ENCODE measurements around the gene PLCH1.

Gene PLCH1

DNA sequence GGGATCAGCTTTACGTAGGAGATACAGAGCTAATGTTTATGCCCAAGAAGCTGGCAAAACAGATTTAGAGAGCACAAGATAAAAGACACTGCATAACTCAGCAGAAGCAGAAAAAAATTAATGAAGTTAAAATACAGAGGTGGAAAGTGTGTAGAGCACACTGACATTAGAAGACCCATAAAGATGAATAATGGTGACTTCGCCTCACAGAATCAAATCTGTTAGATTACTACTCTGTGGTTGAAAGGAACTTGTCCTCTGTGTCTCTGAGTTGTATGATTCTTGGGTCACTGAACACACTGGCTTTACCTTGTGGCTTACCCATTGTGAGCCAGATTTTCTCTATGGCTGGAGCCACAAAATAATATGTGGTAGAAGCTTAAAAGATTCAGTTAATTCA is 224.4 kb downstream of the PLCH1 start:
- no peak for DNase-seq

DNA sequence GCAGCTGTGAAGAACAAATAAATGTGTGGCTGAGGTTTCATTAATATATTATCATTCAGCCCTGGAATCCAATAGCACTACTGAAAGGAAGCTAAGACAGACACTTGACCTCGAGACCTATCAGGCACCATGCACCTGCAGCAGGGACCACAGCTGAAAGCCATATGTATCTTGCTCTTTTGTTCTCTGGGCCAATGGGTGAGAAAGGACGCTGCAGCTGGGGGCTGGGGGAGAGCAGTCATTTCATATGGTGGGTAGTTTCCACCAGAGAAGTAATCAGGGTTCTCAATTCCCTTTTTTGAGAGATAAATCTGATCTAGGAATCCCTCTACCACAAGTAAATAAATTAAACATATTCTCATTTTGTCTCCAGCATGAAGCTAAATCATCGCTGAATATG is 225.8 kb downstream of the PLCH1 start:
- DNase-seq: peak; percentile 6

DNA sequence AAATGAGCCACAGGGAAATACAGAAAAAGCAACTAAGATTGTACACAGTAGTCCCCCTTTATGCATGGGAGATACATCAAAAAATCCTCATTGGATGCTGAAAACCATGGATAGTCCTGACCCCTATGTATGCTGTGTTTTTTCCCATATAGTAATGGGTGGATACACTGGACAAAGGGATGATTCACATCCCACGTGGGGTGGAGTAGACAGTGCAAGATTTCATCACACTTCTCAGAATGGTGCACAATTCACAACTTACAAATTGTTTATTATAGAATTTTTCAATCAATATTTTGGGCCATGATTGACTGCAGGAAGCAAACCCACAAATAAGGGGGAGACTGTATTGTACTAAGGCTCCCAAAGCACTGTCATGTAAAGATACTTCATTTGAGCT is 227.0 kb downstream of the PLCH1 start:
- no peak for DNase-seq

DNA sequence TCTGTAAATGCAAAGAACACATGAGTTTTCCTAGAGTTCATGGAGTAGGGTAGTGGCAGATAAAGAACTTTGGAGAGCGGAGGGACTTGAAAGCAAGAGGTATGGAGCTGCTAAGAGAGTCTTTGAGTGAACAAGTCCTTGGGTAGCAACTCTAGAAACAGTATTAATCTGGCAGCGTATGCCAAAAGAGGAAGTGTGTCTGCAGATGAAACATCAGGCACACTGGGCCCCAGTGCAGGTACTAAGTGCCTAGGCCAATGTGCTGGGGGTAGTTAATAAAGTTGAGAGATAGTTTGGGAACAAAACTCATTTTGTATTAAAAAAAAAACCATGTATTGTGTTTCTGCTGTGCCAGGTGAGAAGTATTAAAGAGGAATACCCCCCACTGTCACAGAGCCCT is 228.4 kb downstream of the PLCH1 start:
- no peak for DNase-seq

DNA sequence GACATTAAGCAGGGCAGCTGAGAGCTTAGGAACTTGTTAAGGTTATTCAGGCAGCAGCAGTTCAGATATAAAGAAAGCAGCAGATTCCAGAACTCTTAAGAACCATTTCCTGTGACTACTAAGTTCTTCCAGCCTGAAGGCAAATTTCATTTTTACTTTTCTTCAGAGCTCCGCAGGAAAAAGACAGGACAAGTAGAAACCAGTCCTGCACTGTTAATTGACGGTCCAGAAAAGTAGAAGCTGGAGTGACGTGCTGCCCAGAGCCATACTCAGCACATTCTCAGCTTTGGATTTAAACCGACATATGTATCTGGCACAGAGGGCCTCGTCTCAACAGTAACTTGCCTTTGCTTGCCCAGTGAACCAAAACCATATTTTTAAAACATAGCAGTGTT is 232.0 kb downstream of the PLCH1 start:
- DNase-seq: no peak

DNA sequence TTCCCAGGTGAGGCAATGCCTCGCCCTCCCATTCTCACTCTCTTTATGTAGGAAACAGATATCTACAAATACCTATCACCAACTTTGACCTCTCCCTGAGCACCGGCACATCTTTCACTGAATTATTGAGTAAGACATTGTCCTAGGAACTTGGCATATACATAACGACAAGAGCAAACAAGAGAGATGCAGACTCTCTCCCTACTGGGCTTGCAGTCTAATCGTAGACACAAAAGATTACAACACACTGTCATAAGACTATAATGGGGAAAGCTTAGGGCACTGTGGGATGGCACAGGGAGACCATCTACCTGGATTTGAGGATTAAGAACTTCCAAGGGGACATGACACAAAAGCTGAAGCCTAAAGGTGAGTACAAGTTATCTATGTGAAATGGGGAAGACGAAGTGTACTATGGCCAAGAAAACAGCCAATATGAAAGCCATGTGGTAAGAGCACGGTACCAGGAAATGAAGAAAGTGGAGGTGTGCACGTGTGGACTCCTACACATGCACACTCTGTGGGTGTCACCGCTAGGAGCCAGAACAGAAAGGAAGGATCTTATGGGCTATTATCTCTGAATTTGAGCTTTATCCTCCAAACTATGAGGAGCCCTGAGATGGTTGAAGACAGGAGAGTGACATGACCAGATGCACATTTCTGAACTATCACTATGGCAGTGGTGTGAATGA is 232.6 kb downstream of the PLCH1 start:
- no peak for DNase-seq

DNA sequence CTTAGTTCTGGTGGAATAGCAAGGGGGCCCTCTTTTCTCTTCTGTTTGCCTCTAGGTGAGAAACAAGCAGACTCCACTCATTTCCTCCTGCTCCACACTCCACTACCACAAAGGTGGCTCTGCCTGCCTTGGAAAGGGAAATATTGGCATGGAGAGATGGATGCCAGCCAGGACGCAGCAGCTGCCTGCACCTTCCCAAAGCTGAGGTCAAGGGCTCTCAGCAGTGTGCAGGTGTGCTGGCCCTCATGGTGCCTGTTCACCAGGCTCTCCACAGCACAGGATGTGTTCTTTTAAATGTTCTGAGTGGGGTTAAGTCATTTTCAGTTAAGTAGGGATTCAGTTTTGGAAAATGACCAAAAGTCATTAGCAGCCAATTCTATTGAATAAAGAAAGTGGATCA is 240.2 kb downstream of the PLCH1 start:
- peak; percentile 2 for DNase-seq

DNA sequence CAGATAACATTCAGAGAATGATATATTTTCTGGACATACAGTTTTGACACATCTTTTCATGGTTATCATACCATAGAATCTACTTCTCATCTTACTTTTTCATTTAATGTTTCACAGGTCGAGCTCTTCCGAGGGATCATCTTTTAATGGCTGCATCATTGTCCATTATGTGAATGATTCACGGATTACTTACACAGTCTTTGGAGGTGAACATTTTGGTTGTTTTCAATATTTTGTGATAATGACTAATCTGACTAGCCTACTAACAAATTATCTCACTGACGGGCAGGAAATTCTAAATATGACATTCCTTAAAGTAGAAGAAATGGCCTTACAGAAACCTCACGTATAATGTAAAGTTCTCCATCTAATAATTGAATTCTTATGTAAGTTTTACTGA is 242.2 kb downstream of the PLCH1 start:
- DNase-seq: no peak

DNA sequence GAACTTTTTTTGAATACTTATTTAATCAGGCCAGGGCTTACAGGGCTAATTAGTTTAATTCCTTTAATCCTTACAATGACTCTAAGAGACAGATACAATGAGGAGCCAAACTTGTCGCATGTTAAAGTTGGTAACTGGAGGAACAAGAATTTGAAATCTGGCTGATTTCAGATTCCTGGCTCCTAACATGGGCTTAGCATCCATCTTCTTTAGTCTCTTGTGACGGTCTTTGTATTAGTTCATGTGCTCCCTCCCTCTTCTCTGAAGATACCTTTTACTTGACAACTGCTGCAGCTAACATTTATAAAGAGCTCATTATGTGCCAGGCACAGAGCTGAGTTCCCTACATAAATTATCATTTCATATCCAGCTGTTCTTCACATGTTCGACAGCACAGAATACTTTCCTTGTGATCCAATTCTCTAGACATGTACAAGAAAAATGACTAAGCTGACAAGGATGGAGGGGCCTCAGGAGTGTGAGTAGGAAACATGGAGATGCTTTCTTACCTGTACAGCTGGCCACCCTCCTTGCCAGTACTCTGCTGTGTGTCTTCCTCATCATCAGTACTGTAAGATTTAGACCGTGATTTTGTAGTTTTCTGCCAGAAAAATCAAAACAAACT is 244.6 kb downstream of the PLCH1 start:
- no peak for DNase-seq

DNA sequence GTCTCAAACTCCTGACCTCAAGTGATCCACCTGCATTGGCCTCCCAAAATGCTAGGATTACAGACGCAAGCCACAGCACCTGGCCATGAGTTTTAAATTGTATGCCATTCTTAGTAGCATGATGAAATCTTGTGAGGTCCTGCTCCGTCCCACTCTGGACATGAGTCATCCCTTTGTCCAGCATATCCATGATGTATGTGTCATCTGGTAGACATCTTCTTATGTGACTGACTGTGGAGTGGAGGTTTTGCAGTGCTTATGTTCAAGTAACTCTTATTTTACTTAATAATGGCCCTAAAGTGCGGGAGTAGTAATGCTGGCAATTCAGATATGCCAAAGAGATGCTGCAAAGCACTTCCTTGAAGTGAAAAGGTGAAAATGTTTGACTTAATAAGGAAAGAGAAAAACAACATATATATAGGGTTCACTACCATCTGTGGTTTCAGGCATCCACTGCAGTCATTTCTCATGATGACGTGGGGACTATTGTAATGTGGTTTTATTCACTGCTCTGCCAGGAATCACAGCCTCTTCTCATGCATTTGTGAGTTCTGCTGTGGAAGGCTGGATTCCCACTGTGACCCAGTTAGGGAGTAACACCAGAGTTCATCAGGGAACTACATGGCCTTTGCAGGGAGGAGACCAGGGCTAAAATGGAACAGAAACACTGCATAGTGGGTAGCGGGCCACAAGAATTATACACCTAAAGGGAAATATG is 246.8 kb downstream of the PLCH1 start:
- DNase-seq: no peak

DNA sequence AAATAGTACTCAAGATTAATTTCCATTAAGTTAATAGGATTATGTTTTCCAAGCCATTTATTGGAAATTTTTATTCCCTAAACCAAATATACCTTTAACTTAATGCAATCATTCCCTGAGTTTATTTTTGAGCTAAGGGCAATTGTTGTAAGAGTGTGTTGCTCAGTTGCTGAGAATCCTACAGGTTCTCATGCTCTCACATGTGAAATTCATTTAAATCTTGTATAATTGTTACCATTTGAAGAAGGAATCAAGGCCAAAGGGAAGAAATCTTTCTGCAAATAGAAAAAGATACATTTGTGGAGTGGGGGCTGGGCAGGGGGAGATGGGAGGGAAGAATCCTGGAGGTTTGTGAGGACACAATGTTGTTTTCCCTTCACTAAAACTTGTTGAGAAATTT is 248.7 kb downstream of the PLCH1 start:
- no peak for DNase-seq

DNA sequence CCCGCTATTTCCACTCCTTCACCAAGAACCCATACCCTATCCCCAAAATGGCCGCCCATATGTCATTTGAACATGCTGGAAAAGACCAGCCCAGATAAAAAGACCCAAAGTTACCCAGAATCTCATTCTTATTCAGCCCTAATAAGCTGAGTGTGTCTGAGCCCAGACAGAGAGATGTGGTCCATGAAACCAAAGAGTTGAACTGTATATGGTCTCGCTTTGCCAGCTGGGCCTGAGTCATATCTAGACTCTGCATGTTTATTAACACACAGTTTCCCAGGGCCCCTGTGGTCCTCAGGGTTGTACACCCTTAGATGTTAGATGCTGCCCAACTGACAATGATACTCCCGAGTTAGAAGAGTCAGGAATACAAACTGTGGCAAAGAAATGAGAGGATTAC is 249.5 kb downstream of the PLCH1 start:
- DNase-seq: no peak

DNA sequence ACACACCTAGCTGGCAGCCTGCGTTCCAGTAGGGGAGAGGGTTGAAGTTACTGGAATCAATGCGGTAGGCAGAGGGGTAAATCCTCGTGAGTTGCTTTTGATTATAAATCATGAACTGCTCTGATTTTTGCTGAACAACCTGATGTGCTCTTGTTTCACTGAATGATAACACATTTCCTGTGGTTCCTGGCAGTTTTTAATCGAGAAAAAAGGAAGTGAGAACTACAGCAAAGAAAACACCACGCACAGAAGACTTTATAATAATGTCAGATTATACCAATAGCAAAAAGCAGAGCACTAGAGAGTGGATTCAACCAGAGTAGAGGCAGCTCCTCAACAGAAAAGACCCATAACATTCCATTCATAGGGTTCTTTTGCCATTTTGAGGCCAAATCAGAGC is 250.5 kb downstream of the PLCH1 start:
- DNase-seq: no peak

DNA sequence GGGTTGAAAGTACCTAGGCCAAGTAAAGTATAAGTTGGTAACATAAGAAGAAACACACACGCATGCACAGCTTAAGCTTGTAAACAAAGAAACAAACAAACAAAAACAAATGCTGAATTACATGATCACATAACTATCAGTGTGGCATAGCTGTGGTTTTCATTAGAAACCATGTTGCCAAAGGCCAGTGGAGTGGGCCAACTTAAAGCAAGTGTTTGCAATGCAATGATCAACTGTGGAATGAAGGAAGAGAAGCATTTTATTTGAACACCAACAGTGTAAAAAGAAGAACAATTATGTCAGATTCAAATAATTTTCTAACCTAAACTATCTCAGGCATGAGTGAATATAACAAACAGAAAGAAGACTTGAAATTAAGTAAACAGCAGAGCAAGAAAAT is 252.0 kb downstream of the PLCH1 start:
- DNase-seq: no peak

DNA sequence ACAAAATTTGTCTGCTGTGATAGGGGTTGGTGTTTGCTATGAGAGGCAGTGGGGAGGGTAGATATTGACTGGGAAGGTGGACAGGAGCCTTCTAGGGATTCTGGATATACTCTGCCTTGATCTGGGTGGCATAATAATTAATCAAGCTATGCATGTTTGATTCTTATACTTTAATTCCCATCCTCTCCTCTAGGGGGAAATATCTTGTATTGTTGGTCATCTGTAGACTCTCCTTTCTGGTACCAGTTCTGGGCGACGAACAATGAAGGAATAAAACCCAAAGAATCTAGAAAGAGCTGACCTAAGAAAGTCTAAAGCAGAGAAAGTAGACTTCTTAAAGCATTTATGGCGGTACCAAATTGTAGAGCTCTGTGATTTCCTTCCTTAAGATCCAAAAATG is 253.2 kb downstream of the PLCH1 start:
- no peak for DNase-seq

DNA sequence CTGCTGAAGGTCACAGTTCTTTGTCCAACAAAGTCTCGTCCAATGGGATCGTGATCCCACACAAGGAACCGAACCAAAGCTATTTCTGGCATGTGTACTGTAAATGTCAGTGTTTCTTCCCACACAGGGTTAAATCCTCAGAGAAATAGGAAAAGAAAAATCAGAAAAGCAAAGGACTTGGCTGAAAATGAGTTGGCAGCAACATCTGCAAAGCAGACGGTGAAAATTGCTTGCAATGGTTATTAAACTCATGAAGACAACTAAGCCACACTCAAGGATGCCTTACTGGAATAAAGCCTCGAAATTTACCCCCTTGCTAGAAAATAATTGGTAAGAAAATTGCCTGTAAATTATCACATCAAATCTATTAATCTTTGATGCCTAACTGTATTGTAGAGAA is 256.2 kb downstream of the PLCH1 start:
- no peak for DNase-seq

DNA sequence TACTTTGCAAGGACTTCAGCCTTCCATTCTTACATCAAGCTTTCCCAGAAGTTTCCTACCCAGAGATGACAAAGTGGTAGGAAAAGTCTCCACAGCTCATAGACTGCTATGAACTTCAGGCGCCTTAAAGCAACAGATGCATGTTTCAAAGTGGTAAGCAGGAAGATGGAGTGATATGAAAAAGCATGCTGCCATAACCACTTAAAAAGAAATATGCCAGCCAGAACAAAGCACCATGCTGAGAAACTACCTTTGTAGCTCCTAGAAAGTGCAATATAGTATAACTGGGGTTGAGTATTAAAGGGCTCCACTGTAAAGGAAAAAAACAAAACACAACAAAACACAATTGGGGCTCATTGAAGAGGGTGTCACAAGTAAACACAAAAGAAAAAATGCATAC is 259.0 kb downstream of the PLCH1 start:
- no peak for DNase-seq

DNA sequence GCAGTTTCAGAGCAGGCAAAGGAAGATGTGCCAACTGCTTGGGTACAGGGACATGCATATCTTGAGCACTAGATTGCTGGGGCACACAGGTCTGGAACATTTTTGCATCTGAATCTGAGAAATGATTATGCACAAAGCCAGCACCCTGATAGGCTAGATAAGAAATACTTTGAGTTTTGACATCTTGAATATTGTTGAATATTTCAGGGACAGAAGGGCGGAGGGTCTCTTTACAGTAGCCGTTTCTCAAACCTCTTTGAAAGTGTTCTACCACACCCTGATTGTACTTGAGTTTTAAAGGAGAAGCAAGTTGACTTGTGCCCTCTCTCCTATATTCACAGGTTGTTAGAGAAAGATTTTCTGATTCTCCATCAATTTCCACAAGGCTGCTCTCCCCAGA is 263.3 kb downstream of the PLCH1 start:
- no peak for DNase-seq

DNA sequence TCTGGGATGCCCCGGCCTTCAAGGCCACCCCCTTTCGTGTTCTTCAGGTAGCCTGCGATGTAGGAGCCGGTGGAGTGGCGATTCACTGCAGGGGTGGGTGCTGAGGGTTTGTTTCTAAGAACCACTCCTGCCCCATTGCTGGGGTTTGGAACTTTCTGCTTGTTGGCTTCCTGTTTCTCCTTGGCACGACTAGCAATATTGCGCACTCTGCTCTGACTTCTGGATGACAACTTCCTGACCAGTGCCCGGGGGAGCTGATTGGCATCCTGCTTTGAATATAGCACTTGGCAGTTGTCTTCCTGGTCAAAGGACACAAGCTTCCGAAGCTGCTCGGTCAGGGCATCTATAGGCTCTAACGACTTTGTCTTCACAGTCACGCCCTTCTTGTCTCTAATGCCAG is 263.8 kb downstream of the PLCH1 start:
- DNase-seq: no peak

DNA sequence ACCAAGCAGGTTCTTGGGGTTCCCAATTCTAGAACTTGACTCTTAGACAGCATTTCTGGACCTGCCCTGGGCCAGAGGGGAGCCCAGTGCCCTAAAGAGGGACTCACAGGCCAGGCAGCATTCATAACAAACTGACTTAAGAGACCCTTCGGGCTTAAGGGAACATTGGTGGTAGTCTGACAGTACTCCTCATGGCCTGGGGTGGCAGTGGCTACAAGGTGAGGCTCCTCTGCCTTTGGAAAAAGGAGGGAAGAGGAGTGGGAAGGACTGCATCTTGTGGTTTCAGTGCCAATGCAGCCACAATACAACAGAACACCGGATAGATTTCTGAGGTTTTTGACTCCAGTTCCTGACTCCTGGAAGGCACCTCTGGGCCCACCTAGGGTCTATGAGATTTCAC is 279.2 kb downstream of the PLCH1 start:
- no peak for DNase-seq

DNA sequence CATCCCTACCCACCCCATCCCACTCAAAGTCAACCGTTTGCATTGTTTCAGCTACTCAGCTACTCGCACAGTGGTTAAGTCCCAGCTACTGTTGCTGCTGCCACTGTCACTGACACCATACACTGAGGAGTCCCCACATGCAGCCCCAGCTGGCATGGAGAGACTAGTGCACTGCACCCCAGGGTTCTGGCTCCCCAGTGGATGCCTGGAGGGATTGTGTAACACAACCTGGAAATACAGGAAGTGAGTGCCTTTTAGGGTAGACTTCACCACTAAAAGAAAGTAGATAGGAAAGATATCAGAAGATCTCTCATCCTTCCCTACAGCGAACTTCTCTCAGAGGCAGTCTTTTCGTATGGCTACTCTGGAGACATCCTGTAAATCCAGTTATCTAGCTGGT is 282.2 kb downstream of the PLCH1 start:
- DNase-seq: no peak

DNA sequence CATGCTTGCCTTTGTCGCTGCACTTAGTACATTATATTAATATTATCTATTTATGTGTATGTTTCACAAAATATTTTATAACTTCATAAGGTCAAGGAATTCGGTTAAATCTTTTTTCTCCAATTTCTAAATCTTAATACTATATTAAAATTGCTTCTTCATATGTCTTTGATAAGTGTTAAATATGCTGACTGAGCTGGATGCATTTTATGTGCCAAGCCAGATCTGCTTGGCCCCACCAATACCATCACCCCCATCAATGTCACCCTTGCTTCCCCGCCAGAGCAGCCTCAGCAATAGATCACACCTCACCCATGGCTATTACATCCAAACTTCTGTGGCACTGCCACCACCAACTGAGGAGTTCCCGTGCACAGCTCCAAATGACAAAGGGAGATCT is 287.3 kb downstream of the PLCH1 start:
- no peak for DNase-seq

DNA sequence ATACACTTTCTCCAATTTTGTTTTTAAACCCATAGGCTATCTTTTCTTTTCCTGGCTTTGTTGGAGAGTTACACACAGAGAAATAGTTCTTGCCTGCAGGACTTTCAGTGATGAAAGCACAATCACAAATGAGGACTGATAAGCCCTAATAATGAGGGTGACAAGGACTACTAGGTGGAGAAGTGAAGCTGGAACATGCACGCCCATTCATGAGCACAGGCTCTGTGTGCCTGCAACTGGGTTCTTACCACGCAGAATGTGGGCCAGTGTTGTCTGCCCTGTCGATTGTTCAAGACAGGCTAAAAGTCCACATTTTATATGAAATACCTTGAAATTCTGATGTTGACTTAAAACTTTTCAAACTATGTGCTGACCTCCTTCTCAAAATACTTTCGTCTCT is 289.1 kb downstream of the PLCH1 start:
- no peak for DNase-seq

DNA sequence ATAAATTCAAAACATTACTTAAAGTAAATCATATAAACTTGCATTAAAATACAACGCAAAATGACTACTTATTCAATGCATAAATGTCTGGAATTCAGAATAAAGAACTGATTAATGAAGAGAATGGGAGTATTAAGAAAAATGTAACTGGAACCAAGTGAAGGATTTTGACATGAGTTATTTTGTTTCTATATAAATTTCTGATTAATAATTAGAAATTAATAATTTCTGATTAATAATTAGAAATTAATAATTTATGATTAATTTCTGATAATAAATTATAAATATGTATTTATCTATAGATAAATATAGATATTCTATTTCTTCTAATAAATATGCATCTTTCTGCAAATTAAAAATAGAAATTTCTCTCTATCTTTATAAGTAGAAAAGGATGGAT is 291.4 kb downstream of the PLCH1 start:
- DNase-seq: no peak

Data from NCI-H748 treated with DMSO at 0.1 percent for 48 hours (cell line).